Medulla oblongata (tissue), 1 donor: ENCODE data around the gene EFCAB9.

Experiments
- DNase-seq: peaks from one replicate; pipeline ENCODE4 v3.0.0-alpha.2; 2015; ENCODE audit errors: extremely low spot score

EFCAB9 gene

GRCh38 chr5:172165465-172165864, 28.5 kb upstream of the EFCAB9 start:
- no peak for DNase-seq

GRCh38 chr5:172166030-172166826, 27.7 kb upstream of the EFCAB9 start:
- DNase-seq: no peak

GRCh38 chr5:172167895-172168294, 26.1 kb upstream of the EFCAB9 start:
- no peak for DNase-seq

- DNase-seq: no peak
Measured at GRCh38 chr5:172168311-172168710, 25.7 kb upstream of the EFCAB9 start.

GRCh38 chr5:172169216-172169615, 24.8 kb upstream of the EFCAB9 start:
- DNase-seq: no peak

GRCh38 chr5:172170251-172170701, 23.7 kb upstream of the EFCAB9 start:
- DNase-seq: no peak

- no peak for DNase-seq
Measured at GRCh38 chr5:172171118-172171517, 22.9 kb upstream of the EFCAB9 start.

- peak; percentile 90 for DNase-seq
Measured at GRCh38 chr5:172172912-172173563, 20.9 kb upstream of the EFCAB9 start.

GRCh38 chr5:172173564-172174153, 20.3 kb upstream of the EFCAB9 start:
- no peak for DNase-seq

GRCh38 chr5:172175263-172175719, 18.7 kb upstream of the EFCAB9 start:
- peak; percentile 58 for DNase-seq

- no peak for DNase-seq
Measured at GRCh38 chr5:172177176-172177575, 16.8 kb upstream of the EFCAB9 start.

GRCh38 chr5:172178301-172178987, 15.5 kb upstream of the EFCAB9 start:
- DNase-seq: no peak

- DNase-seq: peak; percentile 58
Measured at GRCh38 chr5:172178991-172179989, 14.7 kb upstream of the EFCAB9 start.

- DNase-seq: no peak
Measured at GRCh38 chr5:172180936-172181335, 13.0 kb upstream of the EFCAB9 start.

GRCh38 chr5:172182291-172182690, 11.7 kb upstream of the EFCAB9 start:
- no peak for DNase-seq

- DNase-seq: no peak
Measured at GRCh38 chr5:172183881-172184280, 10.1 kb upstream of the EFCAB9 start.

- no peak for DNase-seq
Measured at GRCh38 chr5:172185096-172185461, 8.9 kb upstream of the EFCAB9 start.

GRCh38 chr5:172186114-172186695, 7.8 kb upstream of the EFCAB9 start:
- DNase-seq: no peak

GRCh38 chr5:172187118-172188032, 6.6 kb upstream of the EFCAB9 start:
- peak; percentile 58 for DNase-seq
